GM12878 (cell line): ENCODE data around the gene HSD3B2.

ENCODE experiments used
- BHLHE40 ChIP-seq, 2 experiments: fragments of 450-650 bp in 1 of 2; IDR thresholded peaks; 2 replicates each; pipeline ENCODE4 v1.6.1; 2011 to 2017; ENCODE audit warnings: low read depth in 2 of 2, borderline replicate concordance in 1 of 2, improper control_type of control experiment in 1 of 2, low read length in 1 of 2, mild to moderate bottlenecking in 1 of 2
- CEBPB ChIP-seq, 2 experiments: fragments of 150-350 bp in 1 of 2; IDR thresholded peaks; 2 replicates each; pipeline ENCODE4 v1.6.1; 2012 to 2014; ENCODE audit warnings: low read depth in 2 of 2, low read length in 2 of 2, borderline replicate concordance in 1 of 2, inconsistent platforms in 1 of 2
- CHD2 ChIP-seq: IDR thresholded peaks from 2 replicates; pipeline ENCODE4 v1.6.1; 2011; ENCODE audit warnings: low read depth, low read length, improper control_type of control experiment, borderline replicate concordance
- CTCF ChIP-seq, 3 experiments: IDR thresholded peaks in 2 of 3; conservative IDR thresholded peaks in 1 of 3; 2 replicates each; pipeline ENCODE4 v1.5.1; 2011; ENCODE audit warnings: low read depth in 3 of 3, low read length in 3 of 3, mild to moderate bottlenecking in 3 of 3, control low read depth in 2 of 3, moderate library complexity in 2 of 3, inconsistent platforms in 1 of 3, mixed read lengths in 1 of 3; ENCODE audit not compliant: control insufficient read depth in 2 of 3, insufficient read depth in 1 of 3; ENCODE audit errors: extremely low read depth in 1 of 3
- EP300 ChIP-seq, 2 experiments: fragments of 150-350 bp in 1 of 2; IDR thresholded peaks; 2 replicates each; pipeline ENCODE4 v1.6.1; 2011 to 2012; ENCODE audit warnings: low read depth in 2 of 2, low read length in 2 of 2, borderline replicate concordance in 1 of 2, improper control_type of control experiment in 1 of 2, inconsistent platforms in 1 of 2; ENCODE audit not compliant: control insufficient read depth in 1 of 2
- GABPA ChIP-seq: IDR thresholded peaks from 2 replicates; pipeline ENCODE4 v1.6.1; 2014; ENCODE audit warnings: antibody characterized with exemption, low read depth, mild to moderate bottlenecking, inconsistent platforms
- JUNB ChIP-seq: IDR thresholded peaks from 2 replicates; pipeline ENCODE4 v1.6.1; 2016; ENCODE audit warnings: antibody characterized with exemption, mild to moderate bottlenecking
- TF ChIP-seq, protein P1 (sequence below): IDR thresholded peaks from 2 replicates; pipeline ENCODE4 v1.6.1; 2011; ENCODE audit warnings: borderline replicate concordance, low read depth, mild to moderate bottlenecking, moderate library complexity, low read length; ENCODE audit not compliant: insufficient read depth, poor library complexity, severe bottlenecking

GRCh38 chr1:119409731-119410130 is 5.2 kb upstream of the HSD3B2 start:
- TF ChIP-seq, protein P1, sequence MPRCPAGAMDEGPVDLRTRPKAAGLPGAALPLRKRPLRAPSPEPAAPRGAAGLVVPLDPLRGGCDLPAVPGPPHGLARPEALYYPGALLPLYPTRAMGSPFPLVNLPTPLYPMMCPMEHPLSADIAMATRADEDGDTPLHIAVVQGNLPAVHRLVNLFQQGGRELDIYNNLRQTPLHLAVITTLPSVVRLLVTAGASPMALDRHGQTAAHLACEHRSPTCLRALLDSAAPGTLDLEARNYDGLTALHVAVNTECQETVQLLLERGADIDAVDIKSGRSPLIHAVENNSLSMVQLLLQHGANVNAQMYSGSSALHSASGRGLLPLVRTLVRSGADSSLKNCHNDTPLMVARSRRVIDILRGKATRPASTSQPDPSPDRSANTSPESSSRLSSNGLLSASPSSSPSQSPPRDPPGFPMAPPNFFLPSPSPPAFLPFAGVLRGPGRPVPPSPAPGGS = no peak
- TF ChIP-seq CEBPB (IDR thresholded peaks at IDR 0.05; ENCODE audit: borderline replicate concordance in 1 of 2, low read depth in 2 of 2, low read length in 2 of 2) (no peak), CTCF (IDR thresholded peaks at IDR 0.05 in 2 of 3, conservative IDR thresholded peaks at IDR 0.05 in 1 of 3; ENCODE audit: control insufficient read depth in 2 of 3, extremely low read depth in 1 of 3, insufficient read depth in 1 of 3, low read depth in 3 of 3, low read length in 3 of 3) (no peak), JUNB (no peak), BHLHE40 (IDR thresholded peaks at IDR 0.05; ENCODE audit: borderline replicate concordance in 1 of 2, low read depth in 2 of 2, low read length in 1 of 2) (no peak), GABPA (no peak), CHD2 (no peak), EP300 (IDR thresholded peaks at IDR 0.05; ENCODE audit: borderline replicate concordance in 1 of 2, control insufficient read depth in 1 of 2, low read depth in 2 of 2, low read length in 2 of 2) (no peak)
